HG02852 (cell line): ENCODE results near the gene SRP68.
"Not testable (repeated sequence)": the region's sequence is repeated elsewhere in the genome, so short reads cannot be mapped to it uniquely, and the experiment has no call there.

Source experiments
- ATAC-seq: cut with Tn5 transposase; IDR thresholded peaks from one replicate; pipeline ENCODE4 v1.9.1; 2021; ENCODE audit warnings: mild to moderate bottlenecking, moderate library complexity; ENCODE audit not compliant: unreplicated experiment

The SRP68 gene

DNA sequence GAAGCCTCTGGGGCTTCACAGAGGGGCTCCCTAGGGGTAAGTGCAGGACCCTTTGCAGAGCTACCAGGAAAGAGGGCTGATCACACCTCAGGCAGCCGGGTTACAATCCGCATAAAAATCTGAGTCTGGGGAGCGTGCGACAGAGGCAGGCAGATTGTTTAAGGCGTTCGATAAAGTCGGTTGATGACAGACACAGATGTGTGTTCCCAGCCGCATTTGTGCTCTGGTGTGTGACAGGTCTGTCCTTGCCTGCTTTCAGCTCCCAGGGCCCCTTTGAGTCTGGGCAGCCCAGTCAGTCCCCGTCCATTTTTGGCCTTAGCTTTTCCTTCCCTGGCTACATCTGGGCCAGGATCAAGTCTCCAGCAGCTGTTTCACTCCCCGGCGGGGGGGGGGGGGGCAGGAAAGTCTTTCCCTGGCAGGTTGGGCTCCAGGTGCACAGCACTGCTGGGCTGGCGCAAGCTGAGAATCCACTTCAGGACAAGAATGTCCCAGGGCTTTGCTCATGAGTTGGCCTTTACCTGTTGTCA lies 5.3 kb upstream of the SRP68 start:
- no peak for ATAC-seq

DNA sequence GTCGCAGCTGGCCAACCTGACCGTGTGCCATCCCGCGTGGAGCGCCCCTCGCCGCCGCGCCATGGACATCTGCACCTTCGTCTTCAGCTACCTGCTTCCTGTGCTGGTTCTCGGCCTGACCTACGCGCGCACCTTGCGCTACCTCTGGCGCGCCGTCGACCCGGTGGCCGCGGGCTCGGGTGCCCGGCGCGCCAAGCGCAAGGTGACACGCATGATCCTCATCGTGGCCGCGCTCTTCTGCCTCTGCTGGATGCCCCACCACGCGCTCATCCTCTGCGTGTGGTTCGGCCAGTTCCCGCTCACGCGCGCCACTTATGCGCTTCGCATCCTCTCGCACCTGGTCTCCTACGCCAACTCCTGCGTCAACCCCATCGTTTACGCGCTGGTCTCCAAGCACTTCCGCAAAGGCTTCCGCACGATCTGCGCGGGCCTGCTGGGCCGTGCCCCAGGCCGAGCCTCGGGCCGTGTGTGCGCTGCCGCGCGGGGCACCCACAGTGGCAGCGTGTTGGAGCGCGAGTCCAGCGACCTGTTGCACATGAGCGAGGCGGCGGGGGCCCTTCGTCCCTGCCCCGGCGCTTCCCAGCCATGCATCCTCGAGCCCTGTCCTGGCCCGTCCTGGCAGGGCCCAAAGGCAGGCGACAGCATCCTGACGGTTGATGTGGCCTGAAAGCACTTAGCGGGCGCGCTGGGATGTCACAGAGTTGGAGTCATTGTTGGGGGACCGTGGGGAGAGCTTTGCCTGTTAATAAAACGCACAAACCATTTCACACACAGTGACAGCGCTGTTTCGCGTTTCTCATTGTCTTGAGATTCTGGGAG lies 4.7 kb upstream of the SRP68 start:
- ATAC-seq, result no peak

DNA sequence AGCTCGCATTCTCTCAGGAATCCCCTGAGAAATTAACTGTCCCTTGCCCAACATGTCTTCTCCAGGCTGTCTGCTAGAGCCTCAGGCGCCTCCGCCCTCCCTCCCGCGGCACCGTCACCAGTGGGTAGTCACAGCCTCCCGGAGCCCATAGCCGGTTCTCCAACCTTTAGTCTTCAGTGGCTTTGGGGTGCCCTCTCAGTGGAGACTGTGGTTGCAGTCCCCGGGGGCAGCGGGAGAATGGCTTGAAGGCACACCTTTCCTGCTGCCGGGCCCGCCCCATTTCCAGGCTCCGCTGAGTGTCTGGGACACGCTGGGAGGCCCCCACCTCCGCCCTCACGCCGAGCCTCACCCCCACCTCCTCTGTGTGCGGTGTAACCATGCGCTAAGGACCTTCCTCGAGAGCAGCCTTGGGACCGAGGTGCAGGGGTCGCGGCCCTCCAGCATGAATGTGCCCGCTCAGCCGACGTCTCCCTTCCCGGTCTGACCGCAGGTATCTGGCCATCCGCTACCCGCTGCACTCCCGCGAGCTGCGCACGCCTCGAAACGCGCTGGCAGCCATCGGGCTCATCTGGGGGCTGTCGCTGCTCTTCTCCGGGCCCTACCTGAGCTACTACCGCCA lies 3.9 kb upstream of the SRP68 start:
- ATAC-seq, result no peak

DNA sequence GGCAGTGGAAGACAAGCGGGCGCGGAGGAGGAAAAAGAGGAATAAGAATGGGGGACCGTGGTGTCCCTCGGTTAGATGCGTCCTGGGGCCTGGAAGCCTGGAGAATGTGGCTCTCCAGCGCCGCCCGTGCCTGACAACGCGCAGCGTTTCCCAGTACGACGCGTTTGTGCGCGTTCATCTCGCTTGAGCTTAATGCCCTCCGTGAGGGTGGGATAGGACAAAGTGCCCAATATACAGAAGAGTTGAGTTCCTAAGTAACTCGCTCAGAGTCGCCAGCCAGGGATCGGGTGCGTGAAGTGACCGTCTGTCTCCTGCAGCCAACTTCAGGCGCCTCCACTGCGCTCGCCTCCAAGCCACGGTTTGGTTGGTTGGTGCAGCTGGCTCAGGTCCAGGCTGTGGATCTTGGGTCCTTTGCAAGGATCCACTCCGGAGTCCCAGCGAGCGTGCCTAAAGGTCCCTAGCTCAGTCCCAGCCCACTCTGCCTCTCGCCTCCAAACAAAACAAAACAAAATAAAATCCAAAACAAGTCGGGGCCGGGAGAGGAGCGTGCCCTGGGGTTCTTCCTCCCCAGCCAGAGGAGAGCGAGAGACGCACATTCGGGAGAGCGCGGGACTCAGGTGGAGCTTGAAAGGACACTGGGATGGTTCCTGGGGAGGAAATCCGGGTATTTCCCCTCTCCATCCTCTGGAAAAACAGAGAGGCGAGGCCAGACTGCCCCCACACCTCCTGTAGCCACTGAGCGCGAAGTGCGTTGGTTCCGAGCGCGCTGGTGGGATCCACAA lies 3.2 kb upstream of the SRP68 start:
- no peak for ATAC-seq

DNA sequence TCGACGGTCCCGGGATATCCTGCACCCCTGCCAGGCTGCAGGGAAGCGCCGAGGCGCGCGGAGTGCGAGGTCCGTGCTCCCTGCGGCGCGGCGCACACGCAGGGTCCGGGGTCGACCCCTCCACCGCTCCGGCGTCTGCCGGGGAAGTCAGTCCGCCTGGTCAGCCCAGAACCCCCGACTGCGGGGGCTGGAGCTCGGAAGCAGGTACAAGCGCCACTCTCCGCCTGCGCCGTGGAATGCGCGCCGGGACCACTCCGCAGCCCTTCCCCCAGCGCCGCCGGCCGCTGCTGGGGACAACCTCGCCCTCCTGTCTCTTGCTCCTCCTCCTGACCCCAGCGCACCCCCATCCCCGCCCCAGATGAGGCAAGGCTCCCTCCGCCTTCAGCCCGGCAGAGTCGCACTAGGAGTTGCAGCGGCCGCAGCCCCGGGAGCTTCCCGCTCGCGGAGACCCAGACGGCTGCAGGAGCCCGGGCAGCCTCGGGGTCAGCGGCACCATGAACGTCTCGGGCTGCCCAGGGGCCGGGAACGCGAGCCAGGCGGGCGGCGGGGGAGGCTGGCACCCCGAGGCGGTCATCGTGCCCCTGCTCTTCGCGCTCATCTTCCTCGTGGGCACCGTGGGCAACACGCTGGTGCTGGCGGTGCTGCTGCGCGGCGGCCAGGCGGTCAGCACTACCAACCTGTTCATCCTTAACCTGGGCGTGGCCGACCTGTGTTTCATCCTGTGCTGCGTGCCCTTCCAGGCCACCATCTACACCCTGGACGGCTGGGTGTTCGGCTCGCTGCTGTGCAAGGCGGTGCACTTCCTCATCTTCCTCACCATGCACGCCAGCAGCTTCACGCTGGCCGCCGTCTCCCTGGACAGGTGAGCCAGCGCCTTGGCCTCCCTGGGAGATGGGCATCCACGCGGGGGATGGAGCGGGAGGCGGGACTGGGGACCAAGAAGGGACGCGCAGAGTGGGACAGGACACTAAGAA lies 2.4 kb upstream of the SRP68 start, which contains the start of gene GALR2:
GALR2 (plus strand) TSS at position 392 of the 974 bp plus-strand sequence; CDS start at position 495, 103 bp downstream.
- no peak for ATAC-seq

DNA sequence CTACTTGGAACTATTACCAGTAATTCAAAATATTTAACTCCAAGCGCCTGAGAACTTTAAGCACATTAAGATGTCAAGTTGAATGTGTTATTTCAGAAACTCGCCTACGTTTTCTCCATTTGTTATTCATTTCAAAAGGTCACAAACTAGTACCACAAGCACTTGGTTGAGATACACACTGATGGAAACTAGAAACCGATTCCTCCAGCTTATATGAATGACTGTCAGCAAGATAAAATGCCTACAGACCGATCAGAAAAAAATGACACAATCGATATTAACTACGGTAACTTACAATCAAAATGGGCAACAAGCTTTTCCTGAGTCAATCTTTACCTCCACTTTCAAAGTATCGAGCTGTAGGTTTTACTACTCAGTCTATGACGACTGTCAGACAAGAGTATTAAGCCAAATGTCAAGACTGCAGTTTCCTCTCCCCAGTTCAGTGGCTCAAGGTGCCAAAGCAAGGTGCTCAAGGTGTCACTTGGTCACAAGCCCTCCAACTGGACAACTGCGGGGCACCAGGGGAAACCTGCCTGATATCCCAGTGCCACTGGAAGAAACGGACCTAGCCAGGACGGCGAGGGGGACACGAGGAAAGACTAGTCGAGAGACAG lies 678 bp downstream of the SRP68 start:
- ATAC-seq, result no peak

DNA sequence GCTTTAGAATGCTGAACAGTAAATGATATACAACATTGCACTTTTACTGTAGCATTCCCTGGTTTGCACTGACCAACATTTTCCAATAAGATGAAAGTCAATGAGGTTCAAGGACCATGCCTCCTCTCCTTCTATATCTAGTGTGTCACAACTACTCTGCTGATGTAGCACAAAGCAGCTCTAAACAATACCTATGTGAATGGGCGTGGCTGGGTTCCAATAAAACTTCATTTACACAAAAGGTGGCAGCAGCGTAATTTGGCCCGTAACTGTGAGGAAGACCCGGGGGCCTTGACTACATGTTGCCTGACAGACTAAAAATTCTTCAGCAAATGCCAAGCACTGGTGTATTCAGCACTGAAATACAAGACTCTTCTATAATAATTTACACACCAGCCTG lies 6.5 kb downstream of the SRP68 start:
- no peak for ATAC-seq

DNA sequence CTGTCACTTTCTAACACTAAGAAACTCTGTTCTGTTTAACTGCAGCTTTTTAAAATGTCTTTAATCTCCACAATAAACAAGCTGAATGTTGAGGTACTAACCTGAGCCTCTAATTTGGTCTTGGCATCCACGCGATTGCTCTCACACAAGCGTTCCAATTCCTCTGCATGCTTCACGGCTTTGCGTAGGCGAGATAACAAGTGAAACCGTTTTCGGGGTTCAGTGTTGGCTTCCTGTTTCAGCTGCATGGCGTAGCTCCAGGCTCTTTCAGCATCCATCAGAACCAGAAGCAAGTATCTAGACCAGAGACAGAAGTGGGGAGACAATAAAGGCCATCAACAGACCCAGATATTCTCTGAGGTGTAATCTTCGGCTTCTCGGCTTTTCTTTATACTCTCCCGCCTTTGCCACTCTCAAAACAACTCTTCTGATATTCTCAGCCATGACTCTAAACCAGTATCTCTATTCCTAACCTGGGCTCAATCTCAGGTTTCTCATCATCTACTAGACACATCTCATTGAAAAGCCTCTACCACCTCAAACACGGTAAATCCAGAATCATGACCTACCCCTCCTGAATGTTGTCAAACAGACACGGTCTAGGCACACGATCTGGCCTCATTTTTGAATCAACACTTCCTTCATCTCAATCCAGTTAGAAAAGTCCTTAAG lies 8.3 kb downstream of the SRP68 start:
- ATAC-seq, result no peak

DNA sequence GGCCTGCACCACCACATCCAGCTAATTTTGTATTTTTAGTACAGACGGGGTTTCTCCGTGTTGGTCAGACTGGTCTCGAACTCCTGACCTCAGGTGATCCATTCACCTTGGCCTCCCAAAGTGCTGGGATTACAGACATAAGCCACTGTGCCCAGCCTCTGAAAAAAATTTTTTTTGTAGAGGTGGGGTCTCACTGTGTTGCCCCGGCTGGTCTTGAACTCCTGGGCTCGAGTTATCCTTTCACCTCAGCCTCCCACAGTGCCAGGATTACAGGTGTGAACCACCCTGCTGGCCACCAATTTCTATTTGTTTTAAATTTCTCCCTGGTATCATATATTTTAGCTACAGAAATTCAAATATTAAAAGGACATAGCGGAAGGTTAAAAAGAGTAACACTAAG lies 14.1 kb downstream of the SRP68 start:
- not testable (repeated sequence) for ATAC-seq

DNA sequence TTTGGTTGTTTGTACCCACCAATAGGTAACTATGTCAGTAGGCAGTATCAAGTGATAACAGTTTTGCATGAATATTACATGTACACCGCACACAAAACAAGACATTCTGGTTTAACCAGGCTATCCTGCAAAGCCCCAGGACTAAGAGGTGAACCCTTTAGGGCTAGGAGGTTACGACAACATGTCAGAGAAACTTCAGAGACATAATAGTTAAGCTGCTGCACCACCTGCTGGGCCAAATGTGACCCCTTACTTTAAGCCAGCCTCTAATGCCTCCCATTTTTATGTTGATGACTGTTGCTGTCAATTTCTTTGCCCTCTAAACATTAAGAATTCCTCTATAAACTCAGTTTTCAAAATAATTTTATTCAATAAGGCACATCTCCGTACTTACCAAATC lies 15.4 kb downstream of the SRP68 start:
- ATAC-seq, result no peak

DNA sequence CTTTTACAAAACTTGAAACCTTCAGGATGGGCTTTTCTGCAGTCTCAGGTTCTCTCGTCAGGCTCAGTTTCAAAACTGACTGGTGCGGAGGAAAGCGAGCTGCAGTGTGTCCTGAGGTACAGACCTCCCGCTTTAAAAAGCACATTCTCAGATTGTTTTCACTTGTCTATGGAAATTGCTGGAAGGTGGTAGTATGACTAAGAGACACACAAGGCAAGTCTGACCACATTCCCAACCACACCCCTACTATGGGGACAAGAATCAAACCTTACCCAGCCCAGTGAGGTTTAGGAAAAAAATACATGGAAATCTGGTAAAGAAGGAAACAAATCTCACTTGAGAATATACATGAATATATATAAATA lies 18.2 kb downstream of the SRP68 start:
- ATAC-seq, result no peak

DNA sequence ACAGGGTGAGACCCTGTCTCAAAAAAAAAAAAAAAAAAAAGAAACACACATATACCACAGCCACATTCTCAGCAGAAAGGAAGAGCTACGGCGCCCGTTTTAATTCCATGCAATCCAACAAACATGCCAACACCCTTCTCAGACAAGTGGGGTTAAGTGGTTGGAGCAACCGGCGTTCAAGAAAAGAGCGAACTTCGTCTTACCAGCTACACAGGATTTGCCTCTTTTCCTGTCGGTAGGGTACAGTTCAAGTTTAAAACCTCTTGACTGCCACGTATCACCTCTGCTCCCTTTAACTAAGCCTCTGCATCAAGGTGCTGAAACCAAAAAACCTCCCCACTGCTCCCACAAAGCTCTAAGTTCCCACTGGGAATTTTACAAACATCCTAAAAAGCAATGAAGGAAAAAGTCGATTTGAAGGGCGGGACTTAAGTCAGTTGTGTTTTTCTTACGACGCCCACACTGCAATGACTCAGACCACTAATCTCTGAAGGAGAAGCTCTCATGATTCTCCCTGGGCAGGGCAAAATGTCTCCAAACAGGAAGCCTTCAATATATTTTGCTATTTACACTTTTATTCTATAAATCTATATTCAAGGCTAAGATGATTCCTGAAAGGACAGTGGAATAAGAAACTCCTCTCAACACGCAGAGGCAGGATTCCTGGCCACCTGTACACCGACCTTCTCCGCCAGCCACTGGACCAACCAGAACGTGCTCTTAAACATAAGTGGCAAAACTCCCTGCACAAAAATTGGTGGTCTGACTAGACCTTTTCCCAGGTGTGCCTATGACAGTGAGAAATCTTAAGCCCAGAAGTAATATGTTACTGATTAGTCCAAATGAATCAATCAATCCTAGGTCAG lies 18.8 kb downstream of the SRP68 start:
- no peak for ATAC-seq

DNA sequence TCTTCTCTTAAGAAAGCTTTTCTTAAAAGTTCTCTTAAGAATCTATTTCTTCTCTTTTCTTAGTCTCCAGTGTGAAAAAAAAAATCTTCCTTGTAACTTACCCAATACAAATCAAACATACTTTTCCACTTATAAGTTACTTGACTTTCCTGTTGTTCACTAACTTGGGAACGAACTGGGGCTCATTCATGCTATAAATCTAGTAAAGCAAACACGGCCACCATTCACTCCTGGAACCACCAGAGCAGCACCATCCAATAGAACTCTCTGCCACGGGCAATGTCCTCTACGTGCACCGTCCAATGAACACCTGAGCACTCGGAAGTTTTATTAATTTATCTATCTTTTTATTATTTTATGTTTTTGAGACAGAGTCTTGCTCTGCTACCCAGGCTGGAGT lies 20.8 kb downstream of the SRP68 start:
- no peak for ATAC-seq

DNA sequence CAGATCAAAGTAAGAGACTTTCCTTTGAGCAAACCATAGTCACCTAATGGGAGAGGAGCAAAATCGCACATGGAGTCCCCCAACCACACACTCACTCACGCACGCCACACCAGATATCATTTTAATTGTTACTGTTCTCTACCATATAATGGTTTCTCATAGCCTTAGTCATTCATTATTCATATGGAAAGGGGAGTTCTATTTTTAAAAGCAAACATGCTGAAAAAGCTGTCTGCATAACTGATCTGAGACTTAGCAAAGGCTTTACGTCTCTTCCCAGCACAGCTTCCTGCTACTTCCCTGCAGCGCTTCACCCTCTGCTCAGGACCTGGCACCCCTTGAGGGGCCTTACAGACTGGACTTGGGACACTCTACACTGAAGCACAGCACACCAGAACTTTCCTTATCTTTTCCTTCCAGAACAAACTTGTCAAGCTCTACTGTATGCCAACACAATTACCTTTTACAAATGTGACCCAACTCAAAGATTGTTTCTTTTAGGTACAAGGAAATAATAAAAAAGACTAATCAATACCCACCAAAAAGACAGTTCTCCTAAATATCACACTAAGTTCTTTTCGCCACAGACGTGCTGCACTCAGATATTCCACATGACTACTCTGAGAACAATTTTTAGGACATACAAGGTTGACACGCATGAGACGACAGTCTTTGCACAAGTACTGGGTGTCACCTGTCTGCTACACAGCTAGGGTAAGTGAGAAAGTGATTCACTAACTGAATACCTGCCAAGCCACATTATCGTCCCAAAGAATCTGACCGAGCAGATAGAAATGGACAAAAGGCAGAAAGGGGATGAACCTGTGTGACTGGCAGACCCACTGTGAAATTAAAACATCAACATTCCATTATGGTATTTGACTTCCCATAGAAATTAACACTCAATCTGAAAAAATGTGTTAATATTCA lies 21.5 kb downstream of the SRP68 start:
- no peak for ATAC-seq

DNA sequence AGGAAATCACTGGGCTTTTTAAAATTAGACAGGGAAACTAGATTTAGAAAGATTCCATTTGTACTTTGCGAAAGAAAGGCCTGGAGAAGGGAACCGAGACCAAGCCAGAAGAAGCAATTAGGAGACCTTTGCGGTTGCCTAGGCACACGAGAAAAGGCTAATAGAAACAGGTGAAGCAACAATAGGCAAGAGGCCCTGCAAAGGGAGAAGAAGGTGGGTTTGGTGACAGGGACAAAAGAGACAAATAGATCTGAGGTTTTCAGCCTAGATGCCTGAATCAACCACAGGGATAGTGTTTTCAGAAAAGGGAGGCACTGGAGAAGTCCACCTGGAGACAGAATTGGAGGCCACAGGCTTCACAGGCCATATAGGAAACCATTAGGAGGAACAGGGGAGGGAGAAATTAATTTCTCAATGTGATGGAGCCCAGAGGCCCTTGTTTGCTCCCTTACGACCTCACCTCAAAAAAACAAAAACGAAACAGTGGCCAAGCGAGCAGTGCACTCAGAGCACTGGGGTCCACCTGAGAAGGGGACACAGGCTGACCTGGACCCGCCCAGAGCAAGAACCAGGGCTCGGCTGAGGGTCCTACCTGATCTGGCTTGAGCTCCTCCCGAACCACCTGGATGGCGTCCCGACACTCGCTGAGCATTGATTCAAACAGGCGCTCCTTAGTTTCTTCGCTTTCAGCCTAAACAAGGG lies 22.3 kb downstream of the SRP68 start:
- no peak for ATAC-seq

DNA sequence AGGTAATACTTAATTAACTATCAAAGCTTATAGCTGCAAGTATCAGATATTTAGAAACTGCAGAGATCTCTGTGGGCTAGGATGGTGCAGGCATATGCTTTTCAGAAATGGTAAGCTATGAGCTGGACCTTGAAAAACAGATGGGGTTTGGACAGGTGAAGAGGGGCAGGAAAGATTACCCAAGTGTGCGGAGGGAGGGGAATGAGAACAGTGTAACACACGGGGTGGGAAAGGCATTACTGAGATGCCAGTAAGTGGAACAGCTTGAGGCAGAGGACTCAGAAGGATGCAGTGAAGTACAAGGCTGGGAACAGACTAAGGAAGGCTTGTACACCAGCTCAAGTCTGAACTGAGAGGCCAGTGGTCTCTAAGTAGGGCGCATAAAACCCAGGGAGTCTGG lies 23.1 kb downstream of the SRP68 start:
- no peak for ATAC-seq

DNA sequence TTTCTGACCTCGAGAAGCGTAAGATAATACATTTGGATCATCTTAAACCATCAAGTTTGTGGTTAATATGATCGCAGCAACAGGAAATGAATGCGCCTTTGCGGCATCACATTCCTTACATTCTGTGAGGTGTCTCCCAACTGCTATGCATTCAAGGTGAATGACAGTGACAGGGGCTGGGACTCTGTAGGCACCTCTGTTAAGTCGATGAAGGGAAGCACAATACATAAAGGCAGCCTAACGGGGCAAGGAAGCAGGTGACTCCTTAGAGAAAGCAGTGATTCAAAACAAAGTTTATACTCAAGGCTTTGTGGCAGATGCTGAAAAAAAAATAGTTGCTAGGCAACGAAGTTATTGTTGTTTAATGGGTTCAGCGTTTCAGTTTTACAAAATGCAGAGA lies 23.6 kb downstream of the SRP68 start:
- ATAC-seq, result no peak
